NK-92 treated with Interleukin-12 subunit alpha and Interleukin-12 subunit beta, amount 100 ng/mL, for 24 hours (cell line): Measurements from ENCODE around the gene SLC24A3.

Source experiments
- DNase-seq: peaks from one replicate; lab custom pipeline; 2025; lab: John Stamatoyannopoulos, UW

The SLC24A3 gene

DNA sequence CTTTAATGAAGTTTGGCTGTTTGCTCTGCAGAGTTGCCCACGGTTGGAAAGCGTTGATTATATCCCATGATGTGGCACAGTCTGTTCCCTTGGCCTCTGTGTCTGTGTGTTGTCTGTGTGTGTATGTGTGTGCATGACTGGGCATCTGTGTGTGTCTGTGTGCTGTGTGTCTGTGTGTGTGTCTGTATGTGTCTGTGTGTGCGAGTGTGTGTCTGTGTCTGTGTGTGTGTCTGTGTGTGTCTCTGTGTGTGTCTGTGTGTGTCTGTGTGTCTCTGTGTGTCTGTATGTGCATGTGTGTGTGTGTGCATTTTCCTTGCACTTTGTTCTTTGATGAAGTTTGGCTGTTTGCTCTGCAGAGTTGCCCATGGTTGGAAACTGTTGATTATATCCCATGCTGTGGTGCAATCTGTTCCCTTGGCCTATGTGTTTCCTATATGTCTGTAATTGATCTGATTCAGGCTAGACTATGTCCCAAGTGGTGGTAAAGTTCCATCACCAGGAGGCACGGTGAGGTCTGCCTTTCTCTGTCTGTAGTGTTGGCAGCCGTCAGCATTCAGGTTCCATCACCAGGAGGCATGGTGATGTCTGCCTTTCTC is 467.6 kb downstream of the SLC24A3 start:
- no peak for DNase-seq

- no peak for DNase-seq
Observed at GRCh38 chr20:19682249-19682648, 469.8 kb downstream of the SLC24A3 start.

DNA sequence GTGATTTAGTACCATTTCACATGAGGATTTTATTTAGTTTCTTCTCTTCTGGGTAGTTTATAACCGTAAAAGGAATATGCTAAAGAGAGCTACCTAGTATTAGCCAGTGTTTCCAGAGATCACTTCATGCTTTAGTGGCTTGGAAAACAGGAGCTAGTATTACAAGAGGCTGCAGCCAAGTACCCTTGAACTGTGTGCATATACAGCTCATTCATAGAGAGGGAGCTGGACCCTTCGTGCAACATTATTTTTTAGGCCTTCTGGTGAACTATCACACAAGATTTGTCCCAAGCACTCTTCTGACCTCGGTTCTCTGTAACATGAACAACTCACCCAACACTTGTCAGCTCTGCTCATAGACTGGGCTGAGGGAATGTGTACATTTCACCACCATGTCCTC is 470.7 kb downstream of the SLC24A3 start:
- no peak for DNase-seq

GRCh38 chr20:19683822-19684221 is 471.4 kb downstream of the SLC24A3 start:
- no peak for DNase-seq

- no peak for DNase-seq
Observed at GRCh38 chr20:19688031-19688806, 475.8 kb downstream of the SLC24A3 start.

DNA sequence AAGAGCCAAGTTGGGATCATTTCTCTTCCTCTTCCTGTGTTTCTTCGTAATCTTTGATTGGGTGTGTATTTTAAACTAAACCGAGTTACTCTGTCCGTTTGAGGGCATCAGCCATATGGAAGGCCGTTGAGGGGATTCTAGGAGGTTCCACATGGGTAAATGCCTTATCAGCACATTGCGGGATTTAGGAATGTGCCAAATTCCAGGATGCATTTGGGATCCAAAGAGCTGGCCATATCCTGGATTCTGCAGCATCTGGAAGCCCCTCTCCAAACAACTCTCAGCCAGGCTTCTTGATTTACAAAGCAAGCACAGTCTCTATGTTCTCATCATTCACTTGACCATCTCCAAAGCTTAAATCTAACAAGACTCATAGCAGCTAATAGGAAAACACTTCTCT is 478.0 kb downstream of the SLC24A3 start:
- DNase-seq: no peak

DNA sequence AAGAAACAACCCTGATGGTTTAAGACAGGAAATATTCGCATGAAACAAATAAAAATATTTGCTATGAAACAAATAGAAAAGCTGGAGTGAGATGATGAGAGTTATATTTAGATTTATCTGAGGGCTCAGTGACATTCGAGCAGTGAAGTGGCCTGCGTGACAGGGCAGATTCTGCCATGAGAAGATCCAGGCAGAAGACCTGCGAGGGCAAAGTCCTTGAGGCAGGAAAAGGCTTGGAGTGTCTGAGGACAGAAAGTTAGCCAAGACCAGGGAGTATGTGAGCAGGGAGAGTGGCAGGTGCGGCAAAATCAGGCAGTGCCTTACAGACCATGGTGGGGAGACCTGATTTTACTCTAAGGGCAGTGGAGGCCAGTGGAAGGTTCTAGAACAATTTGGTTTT is 478.7 kb downstream of the SLC24A3 start:
- no peak for DNase-seq

DNA sequence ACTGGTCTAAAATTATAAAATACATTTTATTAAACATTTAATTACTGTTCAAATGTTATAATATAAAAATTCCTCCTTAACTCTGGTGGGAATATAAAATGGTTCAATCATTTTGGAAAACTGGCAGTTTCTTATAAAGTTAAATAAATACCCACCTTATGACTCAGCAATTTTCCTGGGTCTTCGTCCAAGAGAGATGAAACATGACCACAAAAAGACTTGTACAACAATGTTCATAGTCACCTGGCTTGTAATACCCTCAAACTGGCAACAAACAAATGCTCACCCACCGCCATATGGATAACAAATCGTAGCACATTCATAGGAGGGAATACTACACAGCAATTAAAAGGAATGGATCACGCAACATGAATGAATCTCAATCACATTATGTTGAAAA is 479.7 kb downstream of the SLC24A3 start:
- no peak for DNase-seq

DNA sequence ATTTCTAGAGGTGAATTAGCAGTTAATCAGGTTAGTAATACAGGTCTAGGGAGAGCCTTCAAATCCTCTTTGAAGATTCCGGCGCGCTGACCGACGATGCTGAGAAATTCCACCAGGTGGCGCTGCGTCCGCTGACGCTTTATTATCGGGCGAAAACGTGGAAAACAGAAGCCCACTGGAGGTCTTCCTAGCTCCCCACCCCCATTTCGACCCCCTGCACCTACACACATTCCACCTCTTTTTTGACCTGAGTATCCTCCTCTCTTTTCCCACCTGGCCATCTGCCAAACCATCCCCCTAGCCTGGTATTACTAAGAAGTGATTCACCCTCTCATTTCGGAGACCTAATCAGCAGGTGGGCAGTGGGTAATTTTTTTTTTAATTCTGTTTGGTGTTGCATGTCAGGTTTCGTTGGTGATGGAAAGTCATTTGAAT is 480.3 kb downstream of the SLC24A3 start:
- DNase-seq: peak; percentile 5

DNA sequence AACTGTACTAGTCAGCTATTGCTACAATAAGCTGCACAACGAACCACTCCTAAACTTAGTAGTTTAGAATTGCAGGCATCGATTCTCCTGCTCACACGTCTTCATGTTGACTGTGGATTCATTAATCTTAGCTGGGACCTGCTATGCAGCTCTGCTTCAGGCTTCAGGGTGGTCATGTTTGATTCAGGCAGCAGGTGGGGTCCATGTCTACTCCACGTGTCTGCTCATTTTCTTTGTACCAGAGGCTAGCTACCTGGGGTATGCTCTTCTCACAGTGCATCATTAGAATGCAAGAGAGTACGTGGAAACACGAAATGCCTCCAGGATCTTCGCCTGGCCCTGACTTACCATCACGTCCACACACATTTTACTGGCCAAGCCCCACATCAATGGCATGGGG is 481.1 kb downstream of the SLC24A3 start:
- DNase-seq: no peak

- no peak for DNase-seq
Observed at GRCh38 chr20:19695081-19695480, 482.6 kb downstream of the SLC24A3 start.

DNA sequence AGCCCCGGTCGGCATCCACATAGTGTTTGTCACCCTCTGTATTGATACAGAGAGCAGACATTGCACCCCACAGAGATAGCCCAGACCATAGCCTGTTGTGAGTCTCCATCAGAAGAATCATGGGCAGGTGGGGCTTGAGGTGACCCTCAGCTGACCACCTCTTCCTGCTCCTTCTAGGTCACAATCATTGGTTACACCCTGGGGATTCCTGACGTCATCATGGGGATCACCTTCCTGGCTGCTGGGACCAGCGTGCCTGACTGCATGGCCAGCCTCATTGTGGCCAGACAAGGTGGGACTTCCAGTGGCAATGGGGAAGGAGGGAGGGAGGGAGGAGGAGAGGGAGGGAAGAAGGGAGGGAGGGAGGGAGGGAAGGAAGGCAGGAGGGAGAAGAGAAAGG is 484.2 kb downstream of the SLC24A3 start:
- DNase-seq: no peak

DNA sequence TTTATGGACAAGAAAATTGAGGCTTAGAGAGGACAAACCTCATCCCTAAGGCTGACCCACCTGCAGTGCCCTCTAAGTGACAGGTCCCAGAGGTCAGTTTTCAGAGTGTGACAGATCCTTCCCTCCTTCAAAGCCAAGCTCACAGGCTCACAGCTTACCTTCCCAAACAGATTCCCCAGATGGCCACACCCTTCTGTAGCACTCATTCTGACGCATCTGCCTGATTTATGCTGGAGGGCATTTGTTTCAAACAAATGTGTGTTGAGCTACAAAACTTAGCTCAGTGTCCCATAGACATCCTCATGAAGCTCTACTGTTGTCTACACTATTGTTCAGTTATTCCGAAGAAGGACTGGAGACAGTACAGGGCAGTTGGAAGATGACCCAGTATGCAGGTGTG is 485.0 kb downstream of the SLC24A3 start:
- DNase-seq: no peak

DNA sequence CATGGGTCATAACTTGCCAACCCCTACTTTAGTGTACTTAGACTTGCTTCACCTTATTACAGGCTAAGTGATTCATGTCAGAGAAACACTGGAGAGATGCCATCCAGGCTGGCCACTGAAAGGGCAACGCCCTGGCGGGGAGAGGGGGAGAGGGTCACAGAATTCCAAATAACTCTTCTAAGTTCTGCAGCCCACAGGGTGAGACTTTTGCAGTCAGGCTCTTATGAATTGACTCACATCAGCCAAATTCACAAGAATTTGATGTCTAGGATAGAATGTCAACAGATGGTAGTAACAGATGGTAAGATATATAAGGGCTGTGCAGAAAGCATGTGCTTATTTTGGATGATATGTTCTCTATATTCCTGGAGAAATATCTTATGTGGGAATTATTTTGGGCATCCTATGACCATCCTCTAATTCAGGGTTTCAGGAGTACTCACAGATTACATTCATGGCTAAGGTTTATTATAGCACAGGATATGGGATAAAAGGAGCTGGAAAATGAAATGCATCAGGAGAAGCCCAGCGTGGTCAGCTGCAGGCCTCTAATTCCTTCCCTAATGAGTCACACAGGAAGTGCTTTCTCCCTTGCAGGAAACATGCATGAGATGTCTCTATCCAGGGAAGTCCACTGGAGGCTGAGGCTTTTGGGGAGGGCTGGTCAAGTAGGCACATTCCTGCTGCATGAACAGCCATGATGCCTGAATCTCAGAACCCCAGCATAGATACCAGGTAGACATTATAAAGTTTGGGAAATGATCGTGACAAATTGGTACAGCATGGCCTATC is 486.9 kb downstream of the SLC24A3 start:
- no peak for DNase-seq

- DNase-seq: no peak
Observed at GRCh38 chr20:19701429-19701828, 489.0 kb downstream of the SLC24A3 start.

DNA sequence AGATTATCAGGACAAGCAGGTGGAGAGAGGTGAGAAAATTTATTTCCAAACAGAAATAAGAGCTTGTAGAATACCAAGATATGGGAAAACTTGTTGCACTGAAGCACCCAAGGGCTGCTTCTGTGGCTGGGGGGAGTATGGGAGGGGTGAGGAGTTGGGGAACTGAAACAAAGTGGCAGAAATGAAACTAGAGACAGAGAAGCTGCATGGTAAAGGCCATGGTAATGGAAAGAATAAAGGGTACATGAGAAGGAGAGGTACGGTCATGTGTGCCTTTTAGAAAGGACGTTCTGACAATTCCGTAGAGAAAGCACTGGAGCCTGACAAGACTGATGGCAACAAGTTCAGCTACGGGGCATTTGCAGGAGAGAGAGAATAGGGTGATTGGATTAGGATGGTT is 494.0 kb downstream of the SLC24A3 start:
- DNase-seq: no peak

DNA sequence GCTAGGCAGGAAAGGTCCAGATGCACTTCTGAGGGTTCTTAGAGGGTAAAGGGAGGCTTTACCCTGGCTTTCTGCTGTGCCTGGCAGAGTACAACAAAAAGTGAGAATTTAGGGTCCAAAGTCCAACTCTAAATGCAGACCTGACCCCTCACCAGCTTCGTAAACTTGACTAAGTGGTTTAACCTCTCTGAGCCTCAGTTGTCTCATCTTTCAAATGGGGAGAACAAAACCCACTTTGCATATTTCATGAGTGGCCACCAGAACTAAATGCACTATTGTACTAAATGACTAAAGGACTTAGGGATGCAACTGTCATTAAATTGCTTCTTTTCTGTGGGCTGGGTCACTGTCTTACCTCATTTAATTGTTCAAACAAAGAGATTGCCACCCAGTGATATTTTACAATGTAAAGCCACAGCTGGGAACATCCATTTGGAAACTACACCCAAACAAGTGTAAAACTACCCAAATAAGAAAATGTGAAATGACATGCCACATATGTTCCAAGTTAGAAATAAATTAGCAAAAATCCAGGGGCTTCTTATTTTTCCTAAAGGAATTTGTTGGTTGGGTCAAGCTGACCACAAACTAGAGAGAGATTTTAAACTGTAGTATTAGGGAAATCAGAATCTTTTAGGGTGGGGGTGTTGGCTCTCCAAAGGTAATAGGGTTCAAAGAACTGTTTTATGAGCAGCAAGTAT is 497.3 kb downstream of the SLC24A3 start:
- DNase-seq: no peak

GRCh38 chr20:19710336-19711120 is 498.1 kb downstream of the SLC24A3 start:
- no peak for DNase-seq

DNA sequence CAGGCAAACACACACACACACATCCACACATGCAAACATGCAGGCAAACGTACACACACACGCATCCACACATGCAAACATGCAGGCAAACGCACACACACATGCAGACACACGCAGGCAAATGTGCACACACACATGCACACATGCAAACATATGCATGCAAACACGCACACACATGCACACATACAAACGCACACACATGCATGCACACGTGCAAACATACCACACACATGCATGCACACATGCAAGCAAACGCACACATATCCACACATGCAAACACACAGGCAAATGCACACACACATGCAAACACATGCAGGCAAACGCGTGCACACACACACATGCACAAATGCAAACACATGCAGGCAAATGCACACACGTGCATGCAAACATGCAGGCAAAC is 498.7 kb downstream of the SLC24A3 start:
- DNase-seq: no peak

DNA sequence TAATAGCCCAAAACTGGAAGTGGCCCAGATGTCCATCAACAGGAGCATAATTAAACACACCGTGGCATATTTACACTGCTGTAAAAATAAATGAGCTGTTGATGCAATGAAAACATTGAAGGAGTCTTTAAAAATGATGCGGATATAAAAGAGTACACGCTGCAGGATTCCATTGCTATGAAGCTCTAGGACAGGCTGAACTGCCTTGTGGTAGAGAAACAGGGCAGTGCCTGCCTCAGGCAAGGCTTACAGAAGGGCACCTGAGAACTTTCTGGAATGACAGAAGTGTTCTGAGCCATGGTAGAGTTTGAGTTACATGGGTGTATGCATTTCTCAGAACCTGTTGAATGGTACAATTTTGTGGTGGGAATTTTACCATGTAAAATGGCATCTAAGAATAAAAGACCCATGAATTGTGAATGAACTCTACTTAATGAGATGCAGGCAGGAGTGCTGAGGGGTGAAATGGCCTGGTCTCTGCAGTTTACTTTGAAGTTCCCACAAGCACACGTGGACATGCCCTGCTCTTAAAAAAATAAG is 500.3 kb downstream of the SLC24A3 start:
- DNase-seq: no peak

DNA sequence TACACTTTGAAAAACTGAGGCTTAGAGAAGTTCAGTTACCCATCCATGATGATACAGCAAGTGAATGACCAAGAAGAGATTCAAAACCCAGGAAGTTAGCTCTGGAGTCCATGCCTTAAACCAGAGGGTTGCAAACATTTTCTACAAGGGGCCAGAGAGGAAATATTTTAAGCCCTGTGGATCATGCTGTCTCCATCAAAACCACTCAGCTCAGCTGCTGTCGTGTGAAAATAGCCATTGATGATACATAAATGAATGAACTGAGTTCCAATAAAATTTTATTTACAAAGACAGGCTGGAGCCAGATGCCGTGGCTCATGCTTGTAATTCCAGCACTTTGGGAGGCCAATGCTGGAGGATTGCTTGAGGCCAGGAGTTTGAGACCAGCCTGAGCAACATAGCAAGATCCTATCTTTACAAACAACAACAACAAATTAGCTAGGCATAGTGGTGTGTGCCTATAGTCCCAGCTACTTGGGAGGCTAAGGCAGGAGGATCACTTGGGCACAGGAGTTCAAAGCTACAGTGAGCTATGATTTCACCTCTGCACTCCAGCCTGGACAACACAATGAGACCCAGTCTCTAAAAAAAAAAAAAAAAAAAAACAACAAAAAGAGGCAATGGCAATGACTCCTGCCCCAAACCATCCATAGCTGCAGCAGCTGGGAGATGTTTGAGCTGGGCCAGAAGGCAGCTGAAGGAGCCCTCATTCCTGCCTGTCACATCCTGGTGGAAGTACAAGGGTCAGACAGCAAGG is 501.6 kb downstream of the SLC24A3 start:
- no peak for DNase-seq
